WTC11 (cell line): ENCODE measurements around the gene PPP2R5E.

Experiments
- CREB1 ChIP-seq: sonication (generic); formaldehyde crosslinking; IDR thresholded peaks from 2 replicates; pipeline ENCODE4 v1.8.0; 2023; ENCODE audit warnings: mild to moderate bottlenecking, missing genetic modification reagents
- CTCF ChIP-seq: fragments of 200-600 bp; IDR thresholded peaks from 2 replicates; pipeline ENCODE4 v1.8.0; 2022; ENCODE audit warnings: antibody characterized with exemption
- E2F4 ChIP-seq: sonication (generic); formaldehyde crosslinking; IDR thresholded peaks from 2 replicates; pipeline ENCODE4 v1.8.1; 2022; ENCODE audit warnings: low read depth, mild to moderate bottlenecking, moderate library complexity, missing genetic modification reagents, borderline replicate concordance
- EMX1 ChIP-seq: fragments of 250-450 bp; sonication (Bioruptor Pico); IDR thresholded peaks from 2 replicates; pipeline ENCODE4 v1.8.0; 2021; ENCODE audit warnings: mild to moderate bottlenecking
- FOXP1 ChIP-seq: sonication (generic); formaldehyde crosslinking; IDR thresholded peaks from 2 replicates; pipeline ENCODE4 v1.8.0; 2022; ENCODE audit warnings: missing genetic modification reagents, mild to moderate bottlenecking, moderate library complexity, borderline replicate concordance
- MAX ChIP-seq: sonication (generic); formaldehyde crosslinking; IDR thresholded peaks from 2 replicates; pipeline ENCODE4 v1.8.0; 2022; ENCODE audit warnings: mild to moderate bottlenecking, missing genetic modification reagents
- MLX ChIP-seq: sonication (generic); formaldehyde crosslinking; IDR thresholded peaks from 2 replicates; pipeline ENCODE4 v1.8.1; 2023; ENCODE audit warnings: mild to moderate bottlenecking, missing genetic modification reagents, moderate library complexity
- SOX15 ChIP-seq: fragments of 250-450 bp; sonication (Bioruptor Pico); IDR thresholded peaks from 2 replicates; pipeline ENCODE4 v1.9.0; 2021; ENCODE audit warnings: mild to moderate bottlenecking
- TCF7 ChIP-seq: sonication (generic); formaldehyde crosslinking; IDR thresholded peaks from 2 replicates; pipeline ENCODE4 v1.8.0; 2022; ENCODE audit warnings: mild to moderate bottlenecking, low read depth, missing genetic modification reagents, moderate library complexity
- TEAD4 ChIP-seq: sonication (generic); formaldehyde crosslinking; IDR thresholded peaks from 2 replicates; pipeline ENCODE4 v1.8.0; 2022; ENCODE audit warnings: mild to moderate bottlenecking, missing genetic modification reagents
- USF1 ChIP-seq: sonication (generic); formaldehyde crosslinking; IDR thresholded peaks from 2 replicates; pipeline ENCODE4 v1.8.0; 2022; ENCODE audit warnings: mild to moderate bottlenecking, missing genetic modification reagents
- ZNF121 ChIP-seq: sonication (generic); formaldehyde crosslinking; IDR thresholded peaks from 2 replicates; pipeline ENCODE4 v1.8.0; 2023; ENCODE audit warnings: missing genetic modification reagents
- ZNF671 ChIP-seq: fragments of 250-450 bp; sonication (Bioruptor Pico); IDR thresholded peaks from 2 replicates; pipeline ENCODE4 v1.8.0; 2021; ENCODE audit warnings: mild to moderate bottlenecking

- TF ChIP-seq ZNF121 (no peak), EMX1 (CRISPR knock-in tag) (no peak), CTCF (no peak), MLX (CRISPR knock-in tag) (no peak), FOXP1 (CRISPR knock-in tag) (no peak), E2F4 (CRISPR knock-in tag) (no peak), CREB1 (CRISPR knock-in tag) (no peak), MAX (CRISPR knock-in tag) (no peak), ZNF671 (CRISPR knock-in tag) (no peak), USF1 (CRISPR knock-in tag) (no peak), TCF7 (no peak), SOX15 (no peak), TEAD4 (CRISPR knock-in tag) (no peak)
These were observed 99.2 kb downstream of the PPP2R5E start for GRCh38 chr14:63443988-63444387.
